A673 (cell line): ENCODE results near the gene ANKRD10.

ENCODE experiments used
- CTCF ChIP-seq: fragments of 300-800, 200-600 bp; sonication (generic); conservative IDR thresholded peaks from 2 replicates; pipeline ENCODE4 v1.5.1; 2017; ENCODE audit warnings: low read depth, mild to moderate bottlenecking, antibody characterized with exemption, low read length, moderate library complexity, mixed read lengths
- EZH2 ChIP-seq: fragments of 200-600 bp; sonication (generic); IDR thresholded peaks from 2 replicates; pipeline ENCODE4 v1.6.1; 2017; ENCODE audit warnings: borderline replicate concordance, low read depth, mild to moderate bottlenecking, mixed read lengths, antibody characterized with exemption, low read length; ENCODE audit not compliant: poor library complexity, severe bottlenecking

- no peak for TF ChIP-seq CTCF
- TF ChIP-seq EZH2, result no peak
Measured at GRCh38 chr13:110963554-110963970, 48.7 kb upstream of the ANKRD10 start.
